B cell (primary cell): ENCODE measurements around the gene ARHGEF3. TPM values are rescaled to one million over a fixed set of nuclear protein-coding genes. Genes with fewer than 3 reads are reported as not detected.

Experiments used
- ATAC-seq: fragments of 200-7000 bp; cut with Tn5 transposase; one replicate; pipeline ENCODE4 v1.10.0; 2021; ENCODE audit warnings: low read depth, mild to moderate bottlenecking, moderate number of reproducible peaks, moderate library complexity
- CTCF ChIA-PET: fragments of 350-600 bp; sonication (Branson Sonifier 250); formaldehyde crosslinking; loops from one replicate; lab custom pipeline; 2021; ENCODE audit warnings: antibody characterized with exemption, inconsistent platforms; lab: Charles Lee
- POLR2A ChIA-PET: fragments of 350-600 bp; sonication (Branson Sonifier 250); formaldehyde crosslinking; loops from one replicate; lab custom pipeline; 2021; ENCODE audit warnings: antibody characterized with exemption; lab: Charles Lee
- DNase-seq: peaks from one replicate; pipeline ENCODE4 v3.0.0; 2013
- H2AFZ ChIP-seq: 2 replicates; pipeline ENCODE4 v1.6.1; 2012; ENCODE audit warnings: mild to moderate bottlenecking, low read depth, low read length; ENCODE audit not compliant: insufficient read depth, poor library complexity, severe bottlenecking
- H3K27ac ChIP-seq, 2 donors: 1 replicate in 1 of 2; 2 replicates in 1 of 2; pipeline ENCODE4 v1.5.1; 2012 to 2013; ENCODE audit warnings: low read length in 2 of 2, mild to moderate bottlenecking in 2 of 2, moderate library complexity in 1 of 2
- H3K27me3 ChIP-seq, 4 experiments: fragments of 200-600 bp in 1 of 4; sonication (generic) in 1 of 4; replicated peaks in 1 of 4; 1 replicate in 2 of 4; 2 replicates in 2 of 4; pipeline versions ENCODE4 v1.6.1 to v1.7.0; 2013 to 2016; ENCODE audit warnings: low read length in 3 of 4, mild to moderate bottlenecking in 2 of 4, mixed read lengths in 1 of 4, moderate library complexity in 1 of 4; ENCODE audit not compliant: insufficient read depth in 4 of 4, control insufficient read depth in 3 of 4; ENCODE audit errors: control extremely low read depth in 1 of 4
- H3K36me3 ChIP-seq, 2 experiments: replicated peaks in 1 of 2; 1 replicate in 1 of 2; 2 replicates in 1 of 2; pipeline versions ENCODE4 v1.6.1 to v1.7.1; 2013; ENCODE audit warnings: low read length in 1 of 2; ENCODE audit not compliant: insufficient read depth in 2 of 2, control insufficient read depth in 1 of 2; ENCODE audit errors: control extremely low read depth in 1 of 2, extremely low read depth in 1 of 2
- H3K4me1 ChIP-seq, 2 donors: fragments of 200-600 bp in 1 of 2; sonication (generic) in 1 of 2; 1 replicate in 1 of 2; 2 replicates in 1 of 2; pipeline versions ENCODE4 v1.5.1 to v1.6.1; 2013 to 2017; ENCODE audit warnings: low read length in 2 of 2; ENCODE audit not compliant: control insufficient read depth in 2 of 2, insufficient read depth in 2 of 2
- H3K4me2 ChIP-seq: replicated peaks from 2 replicates; pipeline ENCODE3; 2012; ENCODE audit warnings: mild to moderate bottlenecking, low read depth, low read length; ENCODE audit not compliant: poor library complexity, severe bottlenecking
- H3K4me3 ChIP-seq, 5 experiments: fragments of 200-600 bp in 1 of 5; sonication (generic) in 1 of 5; 1 replicate in 3 of 5; 2 replicates in 2 of 5; pipeline versions ENCODE4 v1.5.1 to v1.7.0; 2011 to 2016; ENCODE audit warnings: low read length in 4 of 5, mild to moderate bottlenecking in 4 of 5, low read depth in 2 of 5, control low read depth in 1 of 5, moderate library complexity in 1 of 5; ENCODE audit not compliant: insufficient read depth in 1 of 5; ENCODE audit errors: control extremely low read depth in 1 of 5, extremely low read depth in 1 of 5
- H3K79me2 ChIP-seq: fragments of 200-600 bp; sonication (generic); one replicate; pipeline ENCODE4 v1.6.0; 2016; ENCODE audit warnings: low read length; ENCODE audit not compliant: control insufficient read depth, insufficient read depth
- H3K9ac ChIP-seq: fragments of 200-600 bp; sonication (generic); 2 replicates; pipeline ENCODE4 v1.6.1; 2017; ENCODE audit warnings: mild to moderate bottlenecking, low read length, moderate library complexity
- H3K9me3 ChIP-seq, 3 donors: one replicate each; pipeline versions ENCODE4 v1.6.1 to v1.7.1; 2013; ENCODE audit warnings: low read length in 2 of 3; ENCODE audit not compliant: control insufficient read depth in 2 of 3, insufficient read depth in 1 of 3; ENCODE audit errors: control extremely low read depth in 1 of 3
- H4K20me1 ChIP-seq: 2 replicates; pipeline ENCODE4 v1.6.0; 2012; ENCODE audit warnings: mild to moderate bottlenecking, low read length; ENCODE audit not compliant: insufficient read depth, control insufficient read depth, poor library complexity, severe bottlenecking
- H3K27ac Mint-ChIP-seq: one replicate; pipeline ENCODE4 v1.8.0; 2021; ENCODE audit warnings: mixed read lengths
- H3K27me3 Mint-ChIP-seq: one replicate; pipeline ENCODE4 v1.8.0; 2021; ENCODE audit warnings: mixed read lengths
- H3K4me1 Mint-ChIP-seq: one replicate; pipeline ENCODE4 v1.8.0; 2021; ENCODE audit warnings: mixed read lengths
- H3K4me3 Mint-ChIP-seq: one replicate; pipeline ENCODE4 v1.8.0; 2021; ENCODE audit warnings: mixed read lengths
- H3K9me3 Mint-ChIP-seq: one replicate; pipeline ENCODE4 v1.8.0; 2022; ENCODE audit warnings: mixed read lengths; ENCODE audit not compliant: insufficient read depth
- EZH2 ChIP-seq: IDR thresholded peaks from 2 replicates; pipeline ENCODE4 v1.6.1; 2012; ENCODE audit warnings: borderline replicate concordance, low read depth, mild to moderate bottlenecking, moderate library complexity, low read length; ENCODE audit not compliant: insufficient read depth, poor library complexity, severe bottlenecking
- WGBS: methylation state at CpG from one replicate; pipeline ENCODE4 v1.1.5; 2013; ENCODE audit warnings: missing lambda C conversion rate; ENCODE audit not compliant: insufficient coverage; 5-methylcytosine and 5-hydroxymethylcytosine counted together
- intact Hi-C: fragments of 100-400 bp; cut with micrococcal nuclease; formaldehyde crosslinking; loops from one replicate; pipeline ENCODE4 v1.10.0; 2022
- polyA plus RNA-seq: library from polyadenylated mRNA; depleted of rRNA; stranded (reverse); fragments of >200 nt; gene quantifications from 2 replicates; pipeline ENCODE4 v1.2.3, GENCODE V29; 2012
- total RNA-seq, 2 donors: library from RNA; stranded (reverse); fragments of 120-200 nt in 1 of 2; gene quantifications; 1 replicate in 1 of 2; 2 replicates in 1 of 2; pipeline versions ENCODE4 v1.2.3 to v1.2.4, GENCODE V29; 2013 to 2022
- TF ChIP-seq, protein P1 (sequence below): fragments of 200-600 bp; IDR thresholded peaks from one replicate; pipeline ENCODE4 v1.8.0; 2022; ENCODE audit warnings: antibody characterized with exemption, mild to moderate bottlenecking

ARHGEF3 gene
- total and polyA plus RNA-seq, 2 donors (not counting 1 experiment from before 2014, with no cell fraction given), result 30.8 to 33.5 TPM

DNA sequence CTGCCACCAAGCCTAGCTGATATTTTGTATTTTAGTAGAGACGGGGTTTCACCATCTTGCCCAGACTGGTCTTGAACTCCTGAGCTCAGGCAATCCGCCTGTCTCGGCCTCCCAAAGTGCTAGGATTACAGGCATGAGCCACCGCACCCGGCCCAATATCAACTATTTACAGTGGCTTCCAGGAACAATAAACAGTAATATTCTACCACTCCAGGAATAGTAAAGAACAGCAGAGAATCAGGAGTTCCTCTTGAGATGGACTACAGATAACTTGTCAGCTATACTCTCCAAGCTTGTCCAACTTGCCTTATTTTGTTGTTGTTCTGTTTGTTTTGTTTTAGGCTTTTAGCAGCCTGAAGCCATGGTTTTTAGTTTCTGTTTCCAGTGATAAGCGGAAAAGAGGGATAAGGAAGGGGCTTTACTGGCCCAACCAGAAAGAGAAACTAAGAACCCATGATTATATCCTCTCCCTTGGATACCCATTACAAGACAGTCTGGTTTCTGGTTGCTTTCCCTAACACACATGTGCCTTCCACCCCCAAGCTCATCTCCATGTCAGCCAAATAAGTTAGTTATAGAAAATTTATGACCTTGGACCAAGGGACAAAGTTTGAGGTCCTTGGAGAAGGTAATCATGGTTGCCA lies 36.7 kb downstream of the ARHGEF3 start:
- ATAC-seq (no peak), DNase-seq (no peak)
- CTCF ChIA-PET, result interaction anchor here (0.7 to 1.9 kb wide), 3 partner anchors 10 to 34 kb away, joined by 3 to 9 read pairs (median 5); no protein-coding TSS in a partner anchor
- H3K9me3 ChIP-seq, result no peaks in the 10 kb centered on the region
- POLR2A ChIA-PET, result no interaction called here
- no peak overlapping the region for H3K4me3 ChIP-seq
- H3K4me1 Mint-ChIP-seq, result peaks cover 16% of the 10 kb centered on the region
- H3K9me3 Mint-ChIP-seq, result no peaks in the 10 kb centered on the region
- H3K4me2 ChIP-seq, result no peak overlapping the region
- H3K4me1 ChIP-seq, result peaks cover 0 to 5% of the 10 kb centered on the region in 2 donors
- H3K27me3 ChIP-seq, result no peaks in the 10 kb centered on the region
- H3K27ac ChIP-seq, result no peak overlapping the region
- peak overlapping the region; percentile 43 for H3K27ac Mint-ChIP-seq
- H3K36me3 ChIP-seq, result peaks cover 0 to 6% of the 10 kb centered on the region in 2 experiments
- TF ChIP-seq, protein P1, sequence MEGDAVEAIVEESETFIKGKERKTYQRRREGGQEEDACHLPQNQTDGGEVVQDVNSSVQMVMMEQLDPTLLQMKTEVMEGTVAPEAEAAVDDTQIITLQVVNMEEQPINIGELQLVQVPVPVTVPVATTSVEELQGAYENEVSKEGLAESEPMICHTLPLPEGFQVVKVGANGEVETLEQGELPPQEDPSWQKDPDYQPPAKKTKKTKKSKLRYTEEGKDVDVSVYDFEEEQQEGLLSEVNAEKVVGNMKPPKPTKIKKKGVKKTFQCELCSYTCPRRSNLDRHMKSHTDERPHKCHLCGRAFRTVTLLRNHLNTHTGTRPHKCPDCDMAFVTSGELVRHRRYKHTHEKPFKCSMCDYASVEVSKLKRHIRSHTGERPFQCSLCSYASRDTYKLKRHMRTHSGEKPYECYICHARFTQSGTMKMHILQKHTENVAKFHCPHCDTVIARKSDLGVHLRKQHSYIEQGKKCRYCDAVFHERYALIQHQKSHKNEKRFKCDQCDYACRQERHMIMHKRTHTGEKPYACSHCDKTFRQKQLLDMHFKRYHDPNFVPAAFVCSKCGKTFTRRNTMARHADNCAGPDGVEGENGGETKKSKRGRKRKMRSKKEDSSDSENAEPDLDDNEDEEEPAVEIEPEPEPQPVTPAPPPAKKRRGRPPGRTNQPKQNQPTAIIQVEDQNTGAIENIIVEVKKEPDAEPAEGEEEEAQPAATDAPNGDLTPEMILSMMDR, result no peak
- TF ChIP-seq EZH2, result no peak
- H3K27me3 Mint-ChIP-seq, result no peaks in the 10 kb centered on the region
- H3K9ac ChIP-seq, result no peak overlapping the region
- H3K79me2 ChIP-seq, result peaks cover 35% of the 10 kb centered on the region
- intact Hi-C loops, result no loop called here
- 100% methylated on average over 1 of the region's 6 CpGs for WGBS
- no peaks in the 10 kb centered on the region for H4K20me1 ChIP-seq
- no peak overlapping the region for H2AFZ ChIP-seq
- no peak overlapping the region for H3K4me3 Mint-ChIP-seq

DNA sequence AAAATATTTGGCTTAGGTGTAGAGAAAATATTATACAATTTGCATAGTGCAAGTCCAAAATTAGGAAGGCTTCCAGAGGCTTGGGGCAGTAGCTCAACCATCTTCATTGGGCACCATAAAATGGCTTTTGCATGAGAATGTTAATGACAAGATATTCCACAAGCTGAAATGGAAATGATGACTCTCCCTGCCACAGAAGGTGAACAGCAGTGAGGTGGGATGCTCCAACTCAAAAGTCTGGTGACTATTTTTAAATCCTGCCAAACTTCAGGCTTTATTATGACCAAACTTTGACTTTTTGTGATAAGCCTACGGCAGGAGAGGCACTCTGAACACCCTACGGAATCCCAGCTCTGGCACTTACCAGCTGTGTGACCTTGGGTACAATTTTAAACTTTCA lies 37.6 kb downstream of the ARHGEF3 start:
- Histone ChIP-seq H4K20me1 (no peaks in the 10 kb centered on the region), H3K4me1 (peaks cover 6 to 10% of the 10 kb centered on the region in 2 donors), H3K9ac (no peak overlapping the region), H3K27me3 (no peaks in the 10 kb centered on the region), H3K9me3 (no peaks in the 10 kb centered on the region), H3K36me3 (peaks cover 0 to 6% of the 10 kb centered on the region in 2 experiments), H3K79me2 (peaks cover 40% of the 10 kb centered on the region), H3K27ac (no peak overlapping the region), H3K4me2 (no peak overlapping the region), H2AFZ (no peak overlapping the region), H3K4me3 (no peak overlapping the region)
- intact Hi-C loops, result no loop called here
- no peaks in the 10 kb centered on the region for H3K9me3 Mint-ChIP-seq
- peaks cover 25% of the 10 kb centered on the region for H3K4me1 Mint-ChIP-seq
- H3K27ac Mint-ChIP-seq, result no peak overlapping the region
- WGBS, result no CpG with 5 or more reads among the region's 2 CpGs
- H3K4me3 Mint-ChIP-seq, result no peak overlapping the region
- DNase-seq (no peak), ATAC-seq (no peak)
- no peak for TF ChIP-seq EZH2
- TF ChIP-seq, protein P1, result no peak
- ChIA-PET POLR2A (interaction anchor here (1.2 kb wide), 1 partner anchor 37 kb away, joined by 4 read pairs; no protein-coding TSS in a partner anchor), CTCF (interaction anchor here (0.8 to 1.9 kb wide), 4 partner anchors 9 to 36 kb away, joined by 3 to 9 read pairs (median 3); no protein-coding TSS in a partner anchor)
- no peaks in the 10 kb centered on the region for H3K27me3 Mint-ChIP-seq
